H7 (cell line): Measurements from ENCODE around the gene TTN. TPM values are rescaled to one million over a fixed set of nuclear protein-coding genes. Genes with fewer than 3 reads are reported as not detected.
A peak's percentile ranks its signal among the peaks of the same experiment; 100 is the strongest.

ENCODE experiments used
- DNase-seq: peaks from one replicate; pipeline ENCODE4 v3.0.0; 2012
- H3K27me3 ChIP-seq: 2 replicates; pipeline ENCODE4 v1.6.0; 2011; ENCODE audit warnings: mild to moderate bottlenecking, low read length; ENCODE audit not compliant: control insufficient read depth, insufficient read depth
- H3K36me3 ChIP-seq: replicated peaks from 2 replicates; pipeline ENCODE4 v1.5.1; 2011; ENCODE audit warnings: low read length; ENCODE audit not compliant: control insufficient read depth, insufficient read depth
- H3K4me3 ChIP-seq: 2 replicates; pipeline ENCODE4 v1.5.1; 2011; ENCODE audit warnings: low read depth, mild to moderate bottlenecking, control low read depth, low read length, moderate library complexity; ENCODE audit not compliant: insufficient read depth
- total RNA-seq: library from RNA; depleted of rRNA; stranded (reverse); fragments of >200 nt; shearing (Covaris generic); gene quantifications from 2 replicates; pipeline ENCODE4 v1.2.3, GENCODE V29; 2014

TTN gene
- total RNA-seq, 1 experiment from 2014 or later = 0.80 TPM

DNA sequence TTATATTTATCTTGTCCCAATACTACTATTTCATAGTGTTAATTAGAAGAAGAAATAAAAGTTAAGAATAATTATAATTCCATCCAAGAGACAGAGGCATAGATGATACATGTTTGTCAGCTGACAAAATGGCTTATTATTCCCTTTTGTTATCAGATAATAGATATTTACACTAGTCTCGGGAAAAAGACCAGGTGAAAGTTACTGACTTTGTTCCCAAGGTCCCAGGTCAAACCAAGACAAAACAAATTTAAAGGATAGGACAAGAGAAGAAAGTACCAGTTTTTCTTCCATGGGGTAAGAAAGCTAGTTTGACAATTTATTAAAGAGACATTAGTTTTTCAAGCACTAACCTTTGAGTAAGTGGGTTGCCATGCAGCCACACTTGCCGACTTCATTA, 73.2 kb downstream of the TTN start:
- DNase-seq = no peak

DNA sequence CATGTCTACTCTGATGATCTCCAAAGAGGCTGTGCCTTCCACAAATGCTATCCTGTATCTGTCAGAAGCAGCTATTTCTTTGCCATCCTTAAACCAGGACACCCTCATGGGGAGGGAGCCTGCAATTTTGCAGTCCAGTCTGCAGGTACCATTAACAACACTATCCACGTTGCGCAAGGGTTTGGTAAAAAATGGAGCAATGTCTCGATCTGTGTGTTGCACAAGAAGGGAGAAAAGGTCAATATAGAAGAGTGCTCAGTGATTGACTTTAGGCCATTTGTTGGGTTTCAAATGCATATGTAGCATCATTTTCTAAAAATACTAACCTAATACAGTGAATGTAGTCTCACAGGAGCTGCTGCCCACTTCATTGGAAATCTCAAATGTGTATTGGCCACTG, 74.3 kb downstream of the TTN start:
- Histone ChIP-seq H3K4me3 (no peak overlapping the region), H3K36me3 (no peaks in the 10 kb centered on the region)
- DNase-seq = no peak

More for the DNA sequence above, 73.2 kb downstream of the TTN start:
- Histone ChIP-seq H3K4me3 (no peak overlapping the region), H3K36me3 (no peaks in the 10 kb centered on the region), H3K27me3 (no peaks in the 10 kb centered on the region)

DNA sequence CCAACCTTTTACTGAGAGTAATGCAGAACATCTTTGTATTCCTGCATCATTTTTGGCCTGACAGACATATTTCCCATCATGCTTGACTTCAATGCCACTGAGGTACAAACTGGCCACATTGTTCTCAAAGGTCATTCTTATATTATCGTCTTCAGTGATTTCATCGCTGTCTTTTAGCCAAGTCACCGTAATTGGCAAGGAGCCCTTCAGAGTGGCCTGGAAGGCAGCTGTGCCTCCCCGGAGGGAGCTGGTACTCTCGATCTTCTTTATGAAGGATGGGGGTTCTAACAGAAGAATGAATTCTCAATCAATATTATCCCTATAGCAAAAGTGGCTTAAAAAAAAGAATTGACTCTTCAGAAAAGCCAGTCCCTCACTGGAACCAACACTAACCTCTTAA, 75.9 kb downstream of the TTN start:
- DNase-seq = no peak
- H3K27me3 ChIP-seq = no peaks in the 10 kb centered on the region
- no peak overlapping the region for H3K4me3 ChIP-seq
- H3K36me3 ChIP-seq = no peaks in the 10 kb centered on the region

More for the DNA sequence above, 74.3 kb downstream of the TTN start:
- no peaks in the 10 kb centered on the region for H3K27me3 ChIP-seq

DNA sequence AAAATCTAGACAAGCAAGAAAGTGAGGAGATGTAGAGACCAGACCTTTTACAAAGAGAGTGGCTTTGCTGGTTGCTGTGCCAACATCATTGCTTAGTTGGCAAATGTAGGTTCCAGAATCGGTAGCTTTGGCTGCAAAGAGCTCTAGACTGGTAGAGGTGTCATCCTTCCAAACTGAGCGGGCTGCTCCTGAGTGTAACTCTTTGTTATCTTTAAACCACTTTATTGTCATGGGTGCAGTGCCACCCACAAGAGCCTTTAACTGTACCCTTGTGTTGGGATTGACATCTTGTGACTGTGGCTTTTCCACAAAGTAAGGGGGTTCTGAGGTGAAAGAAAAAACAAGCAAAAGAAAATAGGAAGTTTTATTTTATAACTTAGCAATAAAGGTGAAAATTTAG, 77.2 kb downstream of the TTN start:
- no peak for DNase-seq
- Histone ChIP-seq H3K27me3 (no peaks in the 10 kb centered on the region), H3K4me3 (no peak overlapping the region), H3K36me3 (no peaks in the 10 kb centered on the region)

DNA sequence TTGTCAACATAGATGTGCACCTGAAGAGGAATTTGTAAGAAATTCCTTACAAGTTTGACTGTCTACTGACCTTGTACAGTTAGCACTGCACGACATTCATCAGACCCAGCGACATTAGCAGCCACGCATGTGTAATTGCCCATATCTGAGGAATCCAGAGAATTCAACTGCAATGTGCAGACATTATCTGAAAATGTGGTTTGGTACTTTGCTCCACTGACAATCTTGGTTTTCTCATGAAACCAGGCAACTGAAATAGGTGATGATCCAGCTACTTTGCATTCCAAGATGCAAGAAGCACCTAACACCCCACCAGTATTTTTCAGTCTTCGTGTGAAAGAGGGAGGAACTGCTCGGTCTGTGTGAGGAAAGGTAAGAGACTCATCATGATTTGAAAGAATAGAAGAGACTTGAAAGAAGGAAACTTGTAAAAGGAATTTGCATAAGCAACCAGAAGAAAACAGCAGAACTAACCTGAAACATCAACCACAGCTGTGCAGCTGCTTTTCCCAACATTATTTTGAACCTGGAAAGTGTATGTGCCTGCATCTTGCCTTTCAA, 83.4 kb downstream of the TTN start:
- H3K27me3 ChIP-seq = no peaks in the 10 kb centered on the region
- no peaks in the 10 kb centered on the region for H3K36me3 ChIP-seq
- no peak overlapping the region for H3K4me3 ChIP-seq
- DNase-seq = no peak

DNA sequence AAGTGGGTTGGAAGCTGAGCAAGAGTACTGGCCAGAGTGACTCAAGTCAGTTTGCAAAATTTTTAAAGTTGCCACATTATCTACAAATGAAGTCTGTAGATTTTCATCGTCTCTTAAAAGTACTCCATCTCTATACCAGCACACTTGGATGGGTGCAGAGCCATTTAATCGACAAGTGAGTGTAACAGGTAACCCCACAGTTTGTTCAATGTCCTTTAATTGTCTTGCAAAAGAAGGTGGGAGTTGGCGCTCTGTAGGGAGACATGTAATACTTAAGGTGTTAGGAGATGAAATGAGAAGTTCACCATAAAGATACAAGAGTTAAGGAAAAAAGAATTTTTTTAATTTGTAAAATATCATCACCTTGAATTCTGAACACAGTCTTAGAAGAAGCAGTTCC, 84.9 kb downstream of the TTN start:
- DNase-seq = no peak
- no peaks in the 10 kb centered on the region for H3K36me3 ChIP-seq
- H3K27me3 ChIP-seq = no peaks in the 10 kb centered on the region
- no peak overlapping the region for H3K4me3 ChIP-seq

DNA sequence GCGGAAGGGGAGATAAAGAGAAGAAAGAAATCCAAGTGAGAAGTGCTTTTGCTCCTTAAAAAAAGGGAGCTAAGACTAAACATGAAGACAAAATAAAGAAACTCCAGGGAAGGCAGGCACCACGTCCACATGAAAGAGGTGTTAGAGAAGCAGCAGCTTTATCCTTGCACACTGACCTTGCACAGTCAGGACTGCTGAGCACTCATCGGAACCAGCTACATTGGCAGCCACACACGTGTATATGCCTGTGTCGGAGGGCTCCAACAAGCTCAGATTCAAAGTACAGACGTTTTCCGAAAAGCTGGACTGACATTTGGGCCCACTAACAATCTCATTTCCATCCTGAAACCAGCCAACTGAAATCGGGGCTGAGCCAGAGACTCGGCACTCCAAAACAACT, 88.2 kb downstream of the TTN start:
- no peak for DNase-seq
- Histone ChIP-seq H3K27me3 (no peaks in the 10 kb centered on the region), H3K4me3 (no peak overlapping the region), H3K36me3 (no peaks in the 10 kb centered on the region)

DNA sequence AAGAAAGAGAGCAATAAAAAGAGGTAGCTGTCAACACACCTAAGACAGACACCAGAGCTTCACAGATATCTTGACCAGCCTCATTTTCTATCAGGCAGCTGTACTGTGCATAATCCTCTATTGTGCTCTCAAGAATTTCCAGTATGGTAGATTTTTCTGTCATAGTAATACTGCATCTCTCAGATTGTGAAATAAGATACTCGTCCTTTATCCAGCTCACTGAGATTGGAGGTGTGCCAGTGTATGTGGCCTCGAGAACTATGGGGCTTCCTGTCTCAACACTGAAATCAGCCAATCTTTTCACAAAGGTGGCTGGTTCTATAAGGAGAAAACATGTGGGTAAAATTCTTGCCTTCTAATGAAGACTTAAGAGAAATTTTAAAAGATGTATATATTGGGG, 88.9 kb downstream of the TTN start:
- Histone ChIP-seq H3K4me3 (no peak overlapping the region), H3K36me3 (no peaks in the 10 kb centered on the region), H3K27me3 (no peaks in the 10 kb centered on the region)
- DNase-seq = no peak

DNA sequence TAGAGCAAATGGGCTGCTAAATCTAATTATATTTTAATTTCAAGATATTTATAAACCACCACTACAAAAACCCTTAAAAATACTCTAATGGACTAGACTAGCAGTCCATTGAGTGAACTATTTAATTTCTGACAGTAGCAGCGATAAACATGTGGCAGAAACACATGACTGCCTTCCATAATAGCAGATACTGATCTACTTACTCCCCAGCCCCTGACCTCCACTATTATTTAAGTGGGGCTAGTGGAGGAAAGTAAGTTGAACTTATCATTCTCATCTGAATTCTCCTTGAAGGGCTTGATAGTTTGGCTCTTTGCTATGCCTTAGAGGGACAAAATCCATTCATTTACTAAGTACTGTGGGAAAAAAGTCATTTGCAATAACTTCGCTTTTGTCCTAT, 90.8 kb downstream of the TTN start:
- DNase-seq = no peak
- Histone ChIP-seq H3K4me3 (no peak overlapping the region), H3K27me3 (no peaks in the 10 kb centered on the region), H3K36me3 (no peaks in the 10 kb centered on the region)

DNA sequence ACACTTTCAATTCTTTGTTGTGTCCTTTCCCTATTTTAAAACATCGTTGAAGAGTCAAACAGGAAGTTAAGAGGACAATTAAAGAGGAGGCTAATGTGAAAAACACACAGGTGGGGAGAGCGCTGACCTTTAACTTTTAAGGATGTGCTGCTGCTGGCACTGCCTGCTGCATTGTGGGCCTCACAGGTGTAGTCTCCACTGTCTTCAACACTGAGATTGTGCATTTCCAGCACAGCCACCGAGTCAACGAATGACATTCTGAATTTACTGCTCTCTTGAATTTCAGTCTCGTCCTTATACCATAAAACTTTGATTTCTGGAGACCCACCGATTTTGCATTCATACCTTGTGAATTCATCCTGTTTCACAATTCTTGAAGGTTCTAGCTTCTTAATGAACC, 91.9 kb downstream of the TTN start:
- H3K4me3 ChIP-seq = no peak overlapping the region
- no peaks in the 10 kb centered on the region for H3K36me3 ChIP-seq
- H3K27me3 ChIP-seq = no peaks in the 10 kb centered on the region
- DNase-seq = no peak

DNA sequence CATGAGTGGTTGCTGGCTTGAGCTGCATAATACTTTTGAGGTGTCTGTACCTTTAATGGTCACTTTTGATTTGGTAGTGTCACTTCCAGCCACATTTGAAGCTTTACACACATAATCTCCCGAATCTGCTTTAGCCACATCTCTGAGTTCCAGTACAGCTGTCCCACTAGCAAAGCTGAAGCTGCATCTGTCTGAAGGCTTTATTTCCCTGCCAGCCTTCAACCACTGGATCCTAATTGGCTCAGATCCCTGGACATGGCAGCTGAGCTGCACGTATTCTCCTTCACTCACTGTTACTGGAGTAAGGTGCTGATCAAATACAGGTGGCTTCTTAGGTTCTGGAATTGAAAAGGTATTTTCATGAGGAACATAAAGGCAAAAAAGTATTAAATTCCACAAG, 99.7 kb downstream of the TTN start:
- Histone ChIP-seq H3K27me3 (no peaks in the 10 kb centered on the region), H3K36me3 (no peaks in the 10 kb centered on the region), H3K4me3 (no peak overlapping the region)
- no peak for DNase-seq

DNA sequence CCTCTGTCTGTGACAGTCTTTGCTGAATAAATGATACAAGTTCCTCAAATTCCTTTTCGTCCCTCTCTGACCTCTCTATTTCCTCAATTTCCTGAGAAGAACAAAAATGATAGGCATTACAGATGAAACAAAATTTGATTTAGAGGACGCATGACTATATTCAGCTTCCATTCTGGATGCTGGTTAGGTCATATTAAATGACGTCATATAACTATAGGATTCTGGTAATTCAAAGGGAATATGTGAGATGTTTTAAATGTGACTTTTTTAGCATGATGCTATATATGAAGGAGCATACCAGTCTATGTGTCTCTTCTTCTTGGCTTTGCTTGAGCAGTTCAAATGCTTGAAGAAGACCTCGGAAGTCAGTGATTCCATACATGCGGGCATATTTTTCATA, 102.3 kb downstream of the TTN start:
- DNase-seq = no peak
- H3K27me3 ChIP-seq = no peaks in the 10 kb centered on the region
- H3K36me3 ChIP-seq = no peaks in the 10 kb centered on the region
- H3K4me3 ChIP-seq = no peak overlapping the region

DNA sequence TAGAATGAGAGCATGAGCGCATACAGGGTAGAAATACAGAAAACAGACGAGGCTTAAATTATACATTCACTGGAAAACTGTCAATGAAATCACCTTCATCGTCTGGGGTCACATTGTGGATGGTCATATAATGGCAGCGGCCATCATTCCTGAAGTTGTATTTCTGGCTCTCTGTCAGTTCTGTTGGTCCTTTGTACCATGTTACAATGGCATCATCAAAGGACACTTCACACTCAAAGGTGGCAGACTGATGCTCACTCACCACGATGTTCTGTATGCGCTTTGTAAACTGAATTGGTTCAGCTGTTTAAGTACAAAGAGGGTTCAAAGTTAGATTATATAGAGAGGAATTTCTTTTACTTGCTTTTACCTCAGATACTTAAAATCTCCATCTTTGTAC, 104.9 kb downstream of the TTN start:
- Histone ChIP-seq H3K4me3 (no peak overlapping the region), H3K36me3 (no peaks in the 10 kb centered on the region), H3K27me3 (no peaks in the 10 kb centered on the region)
- no peak for DNase-seq

DNA sequence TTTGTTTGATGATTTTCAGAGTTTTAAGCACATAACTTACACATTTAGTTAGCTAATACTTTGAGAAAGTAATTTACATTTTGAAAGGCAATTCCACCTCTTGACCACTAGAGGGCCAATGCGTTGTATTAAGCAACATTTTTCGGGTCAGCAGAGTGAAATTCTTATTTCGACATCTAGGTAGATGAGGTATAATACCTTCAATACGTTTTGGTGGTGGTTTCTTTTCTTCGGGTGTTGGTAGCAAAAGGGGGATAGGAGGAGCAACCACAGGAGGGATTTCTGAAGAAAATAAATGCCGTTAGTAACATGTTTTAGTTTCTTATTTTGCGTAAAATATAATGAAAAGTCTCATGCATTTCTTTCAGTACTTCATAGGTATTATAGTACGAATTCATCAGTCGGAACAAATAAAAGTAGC, 106.3 kb downstream of the TTN start:
- Histone ChIP-seq H3K4me3 (no peak overlapping the region), H3K36me3 (no peaks in the 10 kb centered on the region), H3K27me3 (no peaks in the 10 kb centered on the region)
- DNase-seq = peak; percentile 43

DNA sequence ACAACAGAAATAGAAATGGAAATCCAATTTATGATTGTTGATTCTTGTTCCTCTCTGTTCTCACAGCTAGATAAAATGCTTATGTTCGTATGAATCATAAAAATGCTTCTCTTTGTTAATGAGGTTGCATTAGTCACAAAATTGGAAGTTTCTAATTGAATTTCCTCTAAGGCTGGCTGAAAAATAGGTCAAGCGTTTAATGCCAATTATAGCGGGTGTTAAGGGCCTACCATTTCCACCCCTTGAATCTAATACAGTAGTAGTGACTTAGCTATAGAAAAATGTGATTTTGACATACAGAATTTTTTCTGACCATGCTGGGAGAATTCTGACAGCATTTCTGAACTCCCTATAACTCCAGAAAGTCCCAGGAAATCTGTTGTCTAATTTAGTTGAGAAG, 107.1 kb downstream of the TTN start:
- Histone ChIP-seq H3K27me3 (no peaks in the 10 kb centered on the region), H3K4me3 (no peak overlapping the region), H3K36me3 (no peaks in the 10 kb centered on the region)
- no peak for DNase-seq

DNA sequence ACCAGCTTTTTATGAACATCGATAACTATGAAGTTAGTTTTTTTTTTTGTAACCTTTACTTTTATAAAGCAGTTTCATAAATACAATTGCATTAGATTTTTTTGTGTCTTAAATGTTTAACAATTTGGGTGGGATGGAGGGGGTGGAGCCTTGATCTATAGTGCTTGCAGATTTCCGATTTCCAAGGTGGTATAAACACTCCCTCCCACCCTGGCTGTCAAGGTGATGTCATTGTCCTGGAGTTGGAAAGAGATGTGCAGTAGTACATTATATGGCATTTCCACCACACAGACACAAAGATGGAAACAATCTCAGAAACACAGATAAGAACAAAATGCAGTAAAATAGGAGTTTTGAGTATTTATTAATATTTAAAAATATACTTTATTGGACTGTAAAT, 114.4 kb downstream of the TTN start:
- DNase-seq = no peak
- no peak overlapping the region for H3K4me3 ChIP-seq
- no peaks in the 10 kb centered on the region for H3K36me3 ChIP-seq
- no peaks in the 10 kb centered on the region for H3K27me3 ChIP-seq
